Activated CD8-positive, alpha-beta memory T cell treated with anti-CD3 and anti-CD28 coated beads, Interleukin-2, amount 50 U/mL, for 24 hours (primary cell): ENCODE data around the gene CLN5.
"Not testable (repeated sequence)": the region's sequence is repeated elsewhere in the genome, so short reads cannot be mapped to it uniquely, and the experiment has no call there.

Experiments used
- DNase-seq: peaks from one replicate; pipeline ENCODE4 v3.0.0-alpha.2; 2020; ENCODE audit errors: extremely low read depth

Gene CLN5

GRCh38 chr13:76991796-76992547 is at the start of gene CLN5:
CLN5 (plus strand) TSS chr13:76992081; CDS start chr13:76992099, 18 bp downstream.
- peak; percentile 77 for DNase-seq

GRCh38 chr13:76942363-76942762 is 49.5 kb upstream of the CLN5 start:
- no peak for DNase-seq

- no peak for DNase-seq
Measured at GRCh38 chr13:76943646-76944045, 48.2 kb upstream of the CLN5 start.

- no peak for DNase-seq
Measured at GRCh38 chr13:76944456-76944855, 47.4 kb upstream of the CLN5 start.

- no peak for DNase-seq
Measured at GRCh38 chr13:76948149-76948548, 43.7 kb upstream of the CLN5 start, which contains the start of gene ACOD1. ACOD1 (plus strand) TSS chr13:76948511; CDS start chr13:76948559, 48 bp downstream.

GRCh38 chr13:76950101-76950500 is 41.8 kb upstream of the CLN5 start:
- no peak for DNase-seq

GRCh38 chr13:76953968-76954367 is 37.9 kb upstream of the CLN5 start:
- DNase-seq: no peak

- DNase-seq: no peak
Measured at GRCh38 chr13:76954538-76954937, 37.3 kb upstream of the CLN5 start.

- no peak for DNase-seq
Measured at GRCh38 chr13:76955193-76955592, 36.7 kb upstream of the CLN5 start.

GRCh38 chr13:76955661-76956060 is 36.2 kb upstream of the CLN5 start:
- DNase-seq: no peak

- no peak for DNase-seq
Measured at GRCh38 chr13:76958841-76959432, 32.9 kb upstream of the CLN5 start.

- DNase-seq: not testable (repeated sequence)
Measured at GRCh38 chr13:76959734-76960133, 32.1 kb upstream of the CLN5 start.

GRCh38 chr13:76965759-76966421 is 26.0 kb upstream of the CLN5 start:
- no peak for DNase-seq

- DNase-seq: no peak
Measured at GRCh38 chr13:76967031-76967430, 24.9 kb upstream of the CLN5 start.

GRCh38 chr13:76968041-76968440 is 23.8 kb upstream of the CLN5 start:
- DNase-seq: no peak

GRCh38 chr13:76969488-76970365 is 22.2 kb upstream of the CLN5 start:
- no peak for DNase-seq

GRCh38 chr13:76971215-76971614 is 20.7 kb upstream of the CLN5 start:
- no peak for DNase-seq

GRCh38 chr13:76971851-76972829 is 19.7 kb upstream of the CLN5 start:
- no peak for DNase-seq

- no peak for DNase-seq
Measured at GRCh38 chr13:76973920-76974617, 17.8 kb upstream of the CLN5 start.

GRCh38 chr13:76974618-76974975 is 17.3 kb upstream of the CLN5 start:
- DNase-seq: no peak
